PC-3 (cell line): ENCODE data around the gene FHL2. TPM values are rescaled to one million over a fixed set of nuclear protein-coding genes. Genes with fewer than 3 reads are reported as not detected.

ENCODE experiments used
- ATAC-seq: fragments of 200-7000 bp; cut with Tn5 transposase; 2 replicates; pipeline ENCODE4 v1.9.1; 2020; ENCODE audit warnings: mild to moderate bottlenecking, moderate library complexity
- BruUV-seq: library from RNA; stranded (reverse); fragments of 400-500 nt; replicated peaks from 2 replicates; lab custom pipeline; 2021; lab: Mats Ljungman, UMichigan
- CTCF ChIA-PET: fragments of 300-600 bp; sonication (Branson Sonifier 250); formaldehyde crosslinking; loops from one replicate; lab custom pipeline; 2022; ENCODE audit warnings: antibody characterized with exemption; lab: Charles Lee
- POLR2A ChIA-PET: fragments of 300-600 bp; sonication (Branson Sonifier 250); formaldehyde crosslinking; loops from one replicate; lab custom pipeline; 2022; ENCODE audit warnings: antibody characterized with exemption; ENCODE audit not compliant: unreplicated experiment; lab: Charles Lee
- DNase-seq: peaks from one replicate; pipeline ENCODE4 v3.0.0-alpha.2; 2015
- H2AFZ ChIP-seq: fragments of 300-600 bp; sonication (generic); 2 replicates; pipeline ENCODE4 v1.6.0; 2016; ENCODE audit warnings: antibody characterized with exemption, low read length
- H3F3A ChIP-seq: fragments of 300-600 bp; sonication (generic); one replicate; pipeline ENCODE4 v1.6.0; 2017; ENCODE audit warnings: antibody characterized with exemption, low read length, control low read depth, mild to moderate bottlenecking; ENCODE audit not compliant: unreplicated experiment
- H3K27ac ChIP-seq: fragments of 300-600 bp; sonication (generic); 2 replicates; pipeline ENCODE4 v1.5.1; 2016; ENCODE audit warnings: mild to moderate bottlenecking, low read length
- H3K27me3 ChIP-seq: fragments of 300-600 bp; sonication (generic); 2 replicates; pipeline ENCODE4 v1.6.1; 2016; ENCODE audit warnings: low read length, mixed read lengths
- H3K36me3 ChIP-seq: fragments of 300-600 bp; sonication (generic); 2 replicates; pipeline ENCODE4 v1.6.1; 2016; ENCODE audit warnings: low read depth, mixed run types, low read length, mixed read lengths
- H3K4me1 ChIP-seq: fragments of 300-600 bp; sonication (generic); 2 replicates; pipeline ENCODE4 v1.5.1; 2016; ENCODE audit warnings: low read length; ENCODE audit not compliant: insufficient read depth
- H3K4me2 ChIP-seq: fragments of 300-600 bp; sonication (generic); 2 replicates; pipeline ENCODE4 v1.6.0; 2016; ENCODE audit warnings: low read length
- H3K4me3 ChIP-seq: fragments of 300-600 bp; sonication (generic); 2 replicates; pipeline ENCODE4 v1.5.1; 2016; ENCODE audit warnings: mild to moderate bottlenecking, low read length, mixed read lengths
- H3K79me2 ChIP-seq: fragments of 300-600 bp; sonication (generic); 2 replicates; pipeline ENCODE4 v1.6.1; 2017; ENCODE audit warnings: low read length, mixed read lengths
- H3K9ac ChIP-seq: fragments of 300-600 bp; sonication (generic); 2 replicates; pipeline ENCODE4 v1.6.0; 2016; ENCODE audit warnings: mild to moderate bottlenecking, low read length
- H3K9me2 ChIP-seq: fragments of 300-600 bp; sonication (generic); replicated peaks from 2 replicates; pipeline ENCODE4 v1.6.1; 2016; ENCODE audit warnings: mixed run types, low read length, mixed read lengths
- H3K9me3 ChIP-seq: fragments of 300-600 bp; sonication (generic); 2 replicates; pipeline ENCODE4 v1.6.1; 2016; ENCODE audit warnings: low read length, mixed read lengths
- H4K20me1 ChIP-seq: fragments of 300-600 bp; sonication (generic); 2 replicates; pipeline ENCODE4 v1.6.1; 2016; ENCODE audit warnings: low read length, mixed read lengths
- CTCF ChIP-seq: fragments of 300-600 bp; sonication (generic); conservative IDR thresholded peaks from 2 replicates; pipeline ENCODE4 v1.5.1; 2017; ENCODE audit warnings: antibody characterized with exemption, low read depth, mild to moderate bottlenecking, low read length
- EZH2 ChIP-seq: fragments of 300-600 bp; sonication (generic); IDR thresholded peaks from one replicate; pipeline ENCODE4 v1.6.1; 2017; ENCODE audit warnings: antibody characterized with exemption, mild to moderate bottlenecking, low read length; ENCODE audit not compliant: unreplicated experiment
- EZH2phosphoT487 ChIP-seq: fragments of 300-600 bp; sonication (generic); IDR thresholded peaks from 2 replicates; pipeline ENCODE4 v1.6.1; 2018; ENCODE audit warnings: mild to moderate bottlenecking, antibody characterized with exemption, low read length, borderline replicate concordance
- intact Hi-C: fragments of 100-400 bp; cut with micrococcal nuclease; formaldehyde crosslinking; loops from 2 replicates; pipeline ENCODE4 v1.9.0; 2023
- total RNA-seq: library from RNA; depleted of rRNA; stranded (reverse); fragments of >200 nt; gene quantifications from 2 replicates; pipeline ENCODE4 v1.2.3, GENCODE V29; 2014

FHL2 gene
- total RNA-seq, 1 experiment from 2014 or later = 118 TPM

GRCh38 chr2:105357122-105357521 lies 41.7 kb downstream of the FHL2 start:
- no TSS peak for BruUV-seq

GRCh38 chr2:105344704-105345345 lies 54.0 kb downstream of the FHL2 start:
- Histone ChIP-seq H4K20me1 (no peaks in the 10 kb centered on the region), H3F3A (no peaks in the 10 kb centered on the region), H3K9me2 (no peaks in the 10 kb centered on the region), H3K9ac (no peak overlapping the region), H3K4me2 (no peak overlapping the region), H2AFZ (no peak overlapping the region), H3K27ac (no peak overlapping the region), H3K36me3 (peaks cover 63% of the 10 kb centered on the region), H3K9me3 (no peaks in the 10 kb centered on the region), H3K4me1 (no peaks in the 10 kb centered on the region), H3K4me3 (no peak overlapping the region), H3K27me3 (no peaks in the 10 kb centered on the region), H3K79me2 (peaks cover 19% of the 10 kb centered on the region)
- DNase-seq (peak; percentile 77), ATAC-seq (peak; percentile 70)
- TF ChIP-seq EZH2phosphoT487 = no peak
- TF ChIP-seq EZH2 = no peak
- TF ChIP-seq CTCF = peak; percentile 75
- intact Hi-C loops = loop anchor here (1.0 kb wide), 2 partner anchors 176 to 200 kb away; no protein-coding TSS in a partner anchor
- ChIA-PET CTCF (interaction anchor here (0.5 to 1.4 kb wide), 5 partner anchors 59 to 306 kb away, joined by 3 to 8 read pairs (median 4); no protein-coding TSS in a partner anchor), POLR2A (no interaction called here)
- no TSS peak for BruUV-seq

More at GRCh38 chr2:105357122-105357521, 41.7 kb downstream of the FHL2 start:
- H3K36me3 ChIP-seq = peaks cover 53% of the 10 kb centered on the region
- intact Hi-C loops = no loop called here
- no peak for ATAC-seq
- no peaks in the 10 kb centered on the region for H3K4me1 ChIP-seq
- H2AFZ ChIP-seq = no peak overlapping the region
- H3K79me2 ChIP-seq = no peaks in the 10 kb centered on the region
- no peaks in the 10 kb centered on the region for H3K9me3 ChIP-seq
- H3K4me3 ChIP-seq = no peak overlapping the region
- H3K9ac ChIP-seq = no peak overlapping the region
- POLR2A ChIA-PET = no interaction called here
- no peak for DNase-seq
- CTCF ChIA-PET = no interaction called here
- H3F3A ChIP-seq = peaks cover 5% of the 10 kb centered on the region
- H3K4me2 ChIP-seq = no peak overlapping the region
- TF ChIP-seq CTCF (no peak), EZH2 (no peak), EZH2phosphoT487 (no peak)
- no peak overlapping the region for H3K27ac ChIP-seq
- H4K20me1 ChIP-seq = no peaks in the 10 kb centered on the region
- H3K9me2 ChIP-seq = no peaks in the 10 kb centered on the region
- H3K27me3 ChIP-seq = no peaks in the 10 kb centered on the region

GRCh38 chr2:105339414-105339813 lies 59.4 kb downstream of the FHL2 start:
- TF ChIP-seq EZH2 (no peak), EZH2phosphoT487 (no peak), CTCF (no peak)
- intact Hi-C loops = no loop called here
- ChIA-PET CTCF (no interaction called here), POLR2A (no interaction called here)
- H3K9me3 ChIP-seq = no peaks in the 10 kb centered on the region
- no peaks in the 10 kb centered on the region for H3K27me3 ChIP-seq
- peak overlapping the region; percentile 99 for H3K9ac ChIP-seq
- no peaks in the 10 kb centered on the region for H3F3A ChIP-seq
- no peaks in the 10 kb centered on the region for H3K9me2 ChIP-seq
- DNase-seq = no peak
- no TSS peak for BruUV-seq
- peaks cover 58% of the 10 kb centered on the region for H3K79me2 ChIP-seq
- H4K20me1 ChIP-seq = peaks cover 9% of the 10 kb centered on the region; the same call in 1 of the 2 replicates
- H3K4me2 ChIP-seq = peak overlapping the region; percentile 100
- no peak overlapping the region for H2AFZ ChIP-seq
- peaks cover 18% of the 10 kb centered on the region for H3K4me1 ChIP-seq
- peak overlapping the region; percentile 100 for H3K4me3 ChIP-seq
- no peak overlapping the region for H3K27ac ChIP-seq
- H3K36me3 ChIP-seq = peaks cover 35% of the 10 kb centered on the region
- ATAC-seq = no peak
